MCF 10A (cell line): ENCODE results near the gene AFAP1L2. TPM values are rescaled to one million over a fixed set of nuclear protein-coding genes. Genes with fewer than 3 reads are reported as not detected.

Experiments
- BruUV-seq: library from RNA; stranded (reverse); fragments of 400-500 nt; replicated peaks from 2 replicates; lab custom pipeline; 2021; lab: Mats Ljungman, UMichigan
- CTCF ChIA-PET: fragments of 300-600 bp; sonication (Branson Sonifier 250); formaldehyde crosslinking; extraction: SDS; loops from one replicate; lab custom pipeline; 2021; ENCODE audit warnings: antibody characterized with exemption, inconsistent platforms; lab: Yijun Ruan, JAX
- POLR2A ChIA-PET: fragments of 300-600, 350-650 bp; sonication (Branson Sonifier 250); formaldehyde crosslinking; extraction: SDS; loops from one replicate; lab custom pipeline; 2020; ENCODE audit warnings: antibody characterized with exemption, inconsistent platforms; lab: Yijun Ruan, JAX
- DNase-seq: peaks from one replicate; pipeline ENCODE4 v3.0.0-alpha.2; 2018; ENCODE audit not compliant: unreplicated experiment
- H3K27ac Mint-ChIP-seq: one replicate; pipeline ENCODE4 v1.8.0; 2022; ENCODE audit warnings: mild to moderate bottlenecking, low read depth, mixed read lengths; ENCODE audit not compliant: unreplicated experiment
- H3K27me3 Mint-ChIP-seq: one replicate; pipeline ENCODE4 v1.8.0; 2022; ENCODE audit warnings: mixed read lengths; ENCODE audit not compliant: insufficient read depth, unreplicated experiment
- H3K36me3 Mint-ChIP-seq: one replicate; pipeline ENCODE4 v1.8.0; 2022; ENCODE audit warnings: mild to moderate bottlenecking, moderate library complexity, mixed read lengths; ENCODE audit not compliant: insufficient read depth, unreplicated experiment
- H3K4me1 Mint-ChIP-seq: one replicate; pipeline ENCODE4 v1.8.0; 2022; ENCODE audit warnings: mixed read lengths; ENCODE audit not compliant: insufficient read depth, unreplicated experiment
- H3K4me3 Mint-ChIP-seq: one replicate; pipeline ENCODE4 v1.8.0; 2022; ENCODE audit warnings: mild to moderate bottlenecking, moderate library complexity, mixed read lengths; ENCODE audit not compliant: unreplicated experiment
- H3K9me3 Mint-ChIP-seq: one replicate; pipeline ENCODE4 v1.8.0; 2022; ENCODE audit warnings: mixed read lengths; ENCODE audit not compliant: unreplicated experiment
- intact Hi-C: fragments of 100-400 bp; cut with micrococcal nuclease; formaldehyde crosslinking; loops from 2 replicates; pipeline ENCODE4 v1.14.1; 2022
- total RNA-seq: library from RNA; stranded (reverse); gene quantifications from 2 replicates; pipeline ENCODE4 v1.2.3, GENCODE V29; 2022
- TF ChIP-seq, protein P1 (sequence below): fragments of 200-600 bp; IDR thresholded peaks from one replicate; pipeline ENCODE4 v1.8.0; 2022; ENCODE audit warnings: antibody characterized with exemption, mild to moderate bottlenecking; ENCODE audit not compliant: unreplicated experiment

AFAP1L2 gene
- total RNA-seq, 1 experiment from 2014 or later: 5.8 TPM

GRCh38 chr10:114340816-114341215 is 63.5 kb downstream of the AFAP1L2 start:
- ChIA-PET CTCF (no interaction called here), POLR2A (interaction anchor here (0.7 kb wide), 1 partner anchor 11 kb away, joined by 3 read pairs; no protein-coding TSS in a partner anchor)
- BruUV-seq: no TSS peak
- Mint-ChIP-seq H3K4me1 (no peaks in the 10 kb centered on the region), H3K27me3 (no peaks in the 10 kb centered on the region), H3K27ac (no peak overlapping the region), H3K36me3 (peaks cover 6% of the 10 kb centered on the region), H3K9me3 (no peaks in the 10 kb centered on the region), H3K4me3 (no peak overlapping the region)
- no peak for DNase-seq
- TF ChIP-seq, protein P1, sequence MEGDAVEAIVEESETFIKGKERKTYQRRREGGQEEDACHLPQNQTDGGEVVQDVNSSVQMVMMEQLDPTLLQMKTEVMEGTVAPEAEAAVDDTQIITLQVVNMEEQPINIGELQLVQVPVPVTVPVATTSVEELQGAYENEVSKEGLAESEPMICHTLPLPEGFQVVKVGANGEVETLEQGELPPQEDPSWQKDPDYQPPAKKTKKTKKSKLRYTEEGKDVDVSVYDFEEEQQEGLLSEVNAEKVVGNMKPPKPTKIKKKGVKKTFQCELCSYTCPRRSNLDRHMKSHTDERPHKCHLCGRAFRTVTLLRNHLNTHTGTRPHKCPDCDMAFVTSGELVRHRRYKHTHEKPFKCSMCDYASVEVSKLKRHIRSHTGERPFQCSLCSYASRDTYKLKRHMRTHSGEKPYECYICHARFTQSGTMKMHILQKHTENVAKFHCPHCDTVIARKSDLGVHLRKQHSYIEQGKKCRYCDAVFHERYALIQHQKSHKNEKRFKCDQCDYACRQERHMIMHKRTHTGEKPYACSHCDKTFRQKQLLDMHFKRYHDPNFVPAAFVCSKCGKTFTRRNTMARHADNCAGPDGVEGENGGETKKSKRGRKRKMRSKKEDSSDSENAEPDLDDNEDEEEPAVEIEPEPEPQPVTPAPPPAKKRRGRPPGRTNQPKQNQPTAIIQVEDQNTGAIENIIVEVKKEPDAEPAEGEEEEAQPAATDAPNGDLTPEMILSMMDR: no peak
- intact Hi-C loops: no loop called here

GRCh38 chr10:114337510-114338462 is 66.5 kb downstream of the AFAP1L2 start:
- BruUV-seq: no TSS peak
- no peaks in the 10 kb centered on the region for H3K9me3 Mint-ChIP-seq
- no peaks in the 10 kb centered on the region for H3K27me3 Mint-ChIP-seq

GRCh38 chr10:114336823-114337509 is 67.3 kb downstream of the AFAP1L2 start:
- CTCF ChIA-PET: no interaction called here
- H3K27me3 Mint-ChIP-seq: no peaks in the 10 kb centered on the region
- POLR2A ChIA-PET: no interaction called here
- H3K36me3 Mint-ChIP-seq: no peaks in the 10 kb centered on the region
- intact Hi-C loops: no loop called here
- TF ChIP-seq, protein P1: no peak
- no peaks in the 10 kb centered on the region for H3K4me1 Mint-ChIP-seq
- BruUV-seq: no TSS peak
- H3K27ac Mint-ChIP-seq: no peak overlapping the region
- H3K4me3 Mint-ChIP-seq: no peak overlapping the region
- H3K9me3 Mint-ChIP-seq: no peaks in the 10 kb centered on the region
- no peak for DNase-seq

More at GRCh38 chr10:114337510-114338462, 66.5 kb downstream of the AFAP1L2 start:
- intact Hi-C loops: no loop called here
- no peak for DNase-seq
- ChIA-PET POLR2A (interaction anchor here (0.6 kb wide), 1 partner anchor 97 kb away, joined by 3 read pairs; no protein-coding TSS in a partner anchor), CTCF (interaction anchor here (0.6 kb wide), 2 partner anchors 12 to 108 kb away, joined by 3 to 4 read pairs; no protein-coding TSS in a partner anchor)
- Mint-ChIP-seq H3K27ac (no peak overlapping the region), H3K36me3 (no peaks in the 10 kb centered on the region), H3K4me1 (no peaks in the 10 kb centered on the region), H3K4me3 (no peak overlapping the region)
- TF ChIP-seq, protein P1: no peak

DNA sequence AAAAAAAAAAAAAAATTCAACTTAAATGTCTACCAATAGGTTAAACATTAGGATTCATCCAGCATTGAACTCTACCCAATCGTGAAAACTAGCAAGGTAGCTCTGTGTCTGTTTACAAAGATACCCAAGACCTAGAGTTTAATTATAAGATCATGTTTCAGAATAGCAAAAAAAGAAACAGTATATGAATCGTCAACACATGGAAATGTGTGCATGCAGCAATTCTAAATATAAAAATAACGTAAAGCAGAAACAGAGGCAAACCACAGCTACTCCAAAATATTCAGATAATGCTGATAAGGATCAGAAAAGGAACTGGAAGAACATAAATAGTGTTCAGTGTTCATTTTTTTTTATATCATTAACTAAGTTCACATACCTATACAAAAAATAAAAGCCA is 68.7 kb downstream of the AFAP1L2 start:
- TF ChIP-seq, protein P1: no peak

More for the DNA sequence above, 68.7 kb downstream of the AFAP1L2 start:
- POLR2A ChIA-PET: no interaction called here
- Mint-ChIP-seq H3K9me3 (no peaks in the 10 kb centered on the region), H3K27me3 (no peaks in the 10 kb centered on the region), H3K27ac (no peak overlapping the region), H3K36me3 (no peaks in the 10 kb centered on the region), H3K4me1 (no peaks in the 10 kb centered on the region), H3K4me3 (no peak overlapping the region)
- intact Hi-C loops: no loop called here
- CTCF ChIA-PET: interaction anchor here (0.6 kb wide), 2 partner anchors 124 to 535 kb away, joined by 3 read pairs; no protein-coding TSS in a partner anchor
- no TSS peak for BruUV-seq
- DNase-seq: no peak
